Skeletal muscle tissue (tissue), 5 donors: ENCODE measurements around the gene OCRL. TPM values are rescaled to one million over a fixed set of nuclear protein-coding genes. Genes with fewer than 3 reads are reported as not detected.

ENCODE experiments used
- H3K27ac ChIP-seq: one replicate; pipeline ENCODE4 v1.7.0; 2013; ENCODE audit warnings: mild to moderate bottlenecking, low read depth, low read length, inconsistent platforms
- H3K27me3 ChIP-seq, 3 donors: one replicate each; pipeline ENCODE4 v1.7.0; 2013; ENCODE audit warnings: low read length in 3 of 3; ENCODE audit not compliant: control insufficient read depth in 3 of 3, insufficient read depth in 3 of 3
- H3K36me3 ChIP-seq, 3 donors: one replicate each; pipeline ENCODE4 v1.7.0; 2013; ENCODE audit warnings: low read length in 3 of 3; ENCODE audit not compliant: control insufficient read depth in 3 of 3, insufficient read depth in 3 of 3
- H3K4me1 ChIP-seq, 3 donors: one replicate each; pipeline ENCODE4 v1.7.0; 2013; ENCODE audit warnings: low read length in 3 of 3, mild to moderate bottlenecking in 3 of 3; ENCODE audit not compliant: control insufficient read depth in 3 of 3, insufficient read depth in 3 of 3
- H3K4me3 ChIP-seq, 3 donors: one replicate each; pipeline ENCODE4 v1.7.0; 2013; ENCODE audit warnings: low read length in 3 of 3
- H3K9ac ChIP-seq, 3 donors: one replicate each; pipeline ENCODE4 v1.7.0; 2013; ENCODE audit warnings: low read length in 3 of 3, mild to moderate bottlenecking in 3 of 3, moderate library complexity in 2 of 3, low read depth in 1 of 3
- H3K9me3 ChIP-seq, 3 donors: one replicate each; pipeline ENCODE4 v1.7.0; 2013; ENCODE audit warnings: low read length in 3 of 3; ENCODE audit not compliant: control insufficient read depth in 3 of 3
- small RNA-seq: library from RNA; depleted of rRNA; stranded (forward); fragments of <200 nt; gene quantifications from one replicate; pipeline ENCODE3, GENCODE V24; 2014
- total RNA-seq: library from RNA; depleted of rRNA; stranded (reverse); fragments of >200 nt; gene quantifications from one replicate; pipeline ENCODE4 v1.2.3, GENCODE V29; 2014
- donor health status: Osteomylitis.

Gene OCRL
- total RNA-seq, 1 donor from 2014 or later = 8.4 TPM

DNA sequence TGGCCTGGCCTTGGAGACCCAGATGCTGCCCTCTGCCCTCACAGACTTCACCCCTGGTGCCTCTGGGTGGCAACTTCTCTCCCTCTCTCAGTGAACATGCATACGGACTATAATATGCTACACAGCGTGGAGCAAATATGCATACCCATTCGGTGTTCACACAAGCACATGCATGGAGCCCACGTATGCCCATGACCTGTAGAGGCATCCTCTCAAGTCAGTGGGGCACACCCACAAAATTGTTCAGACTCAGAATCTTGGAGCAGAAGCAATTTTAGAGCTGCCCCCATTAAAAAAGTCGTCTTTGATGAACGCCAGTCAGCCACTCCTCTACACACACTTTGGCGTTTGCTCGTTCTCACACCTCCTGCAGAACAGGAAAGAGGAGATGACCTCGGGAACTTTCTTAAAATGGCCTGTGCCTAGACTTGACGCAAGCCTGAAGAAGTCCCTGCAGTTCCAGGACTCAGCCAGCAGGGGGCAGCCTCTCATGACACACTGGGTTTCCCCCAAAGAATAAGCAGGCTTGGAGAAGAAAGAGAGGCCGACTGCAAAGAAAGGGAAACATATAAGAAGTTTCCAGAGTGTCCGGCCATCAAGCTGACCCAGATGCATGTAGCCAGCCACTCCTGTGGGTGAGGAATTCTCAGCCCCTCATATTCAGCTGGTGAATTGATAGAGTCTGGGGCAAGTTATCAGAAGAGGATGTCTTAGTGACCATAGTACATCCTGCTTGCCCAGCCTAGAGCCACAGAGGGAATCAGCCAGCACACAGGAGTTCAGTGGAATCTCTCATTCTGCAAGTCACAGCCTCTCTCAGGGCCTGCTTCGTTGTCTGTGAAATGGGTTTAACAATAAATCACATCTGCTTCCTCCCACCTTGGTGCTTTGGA, 97.4 kb downstream of the OCRL start:
- H3K36me3 ChIP-seq = no peaks in the 10 kb centered on the region
- H3K9ac ChIP-seq = no peak overlapping the region
- no peaks in the 10 kb centered on the region for H3K9me3 ChIP-seq
- H3K27me3 ChIP-seq = no peaks in the 10 kb centered on the region
- H3K27ac ChIP-seq = no peak overlapping the region
- peaks cover 0 to 3% (median 0%) of the 10 kb centered on the region in 3 donors for H3K4me1 ChIP-seq
- H3K4me3 ChIP-seq = no peak overlapping the region

DNA sequence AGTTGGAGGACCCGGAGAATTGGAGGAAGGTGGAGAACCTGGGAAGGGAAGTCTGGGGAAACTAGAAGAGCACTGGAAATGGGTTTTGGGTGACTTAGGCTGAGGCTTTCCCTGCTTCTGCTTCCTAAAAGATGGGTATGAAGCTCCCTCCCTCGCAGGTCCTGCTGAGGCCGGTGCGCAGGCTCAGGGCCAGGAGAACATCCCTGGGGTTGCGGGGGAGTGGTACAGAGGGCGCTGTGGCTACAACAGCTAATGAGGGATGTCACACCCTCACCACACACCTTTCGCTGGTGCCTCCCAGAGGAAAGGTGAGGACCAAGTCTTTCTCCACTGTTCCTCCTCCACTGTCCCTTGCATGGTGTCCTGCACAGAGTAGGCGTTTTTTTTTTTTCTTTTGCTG, 98.9 kb downstream of the OCRL start:
- Histone ChIP-seq H3K27ac (no peak overlapping the region), H3K27me3 (no peaks in the 10 kb centered on the region), H3K4me1 (peaks cover 0 to 3% (median 0%) of the 10 kb centered on the region in 3 donors), H3K9me3 (no peaks in the 10 kb centered on the region), H3K9ac (no peak overlapping the region), H3K36me3 (no peaks in the 10 kb centered on the region), H3K4me3 (no peak overlapping the region)

DNA sequence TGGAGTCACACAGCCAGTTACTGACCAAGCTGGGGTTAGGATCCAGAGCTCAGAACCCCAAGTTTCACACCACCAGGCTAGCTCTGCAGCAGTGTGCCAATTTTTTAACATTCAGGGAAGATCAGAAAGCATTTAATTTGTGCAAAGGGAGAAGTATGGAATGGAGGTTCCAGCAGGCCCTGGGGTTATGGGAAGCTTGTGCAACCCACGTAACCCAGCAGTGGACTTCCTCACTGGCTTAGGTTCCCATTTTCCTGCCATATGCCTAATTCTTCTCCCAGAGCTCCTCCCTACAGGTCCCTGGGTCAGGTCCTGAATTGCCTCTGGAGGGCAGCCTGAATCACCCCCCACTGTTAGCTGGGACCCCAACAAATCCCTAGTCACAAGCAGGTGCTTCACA, 100.7 kb downstream of the OCRL start:
- Histone ChIP-seq H3K9me3 (no peaks in the 10 kb centered on the region), H3K9ac (no peak overlapping the region), H3K4me3 (no peak overlapping the region), H3K36me3 (no peaks in the 10 kb centered on the region), H3K4me1 (peaks cover 0 to 3% (median 0%) of the 10 kb centered on the region in 3 donors), H3K27me3 (no peaks in the 10 kb centered on the region), H3K27ac (no peak overlapping the region)

DNA sequence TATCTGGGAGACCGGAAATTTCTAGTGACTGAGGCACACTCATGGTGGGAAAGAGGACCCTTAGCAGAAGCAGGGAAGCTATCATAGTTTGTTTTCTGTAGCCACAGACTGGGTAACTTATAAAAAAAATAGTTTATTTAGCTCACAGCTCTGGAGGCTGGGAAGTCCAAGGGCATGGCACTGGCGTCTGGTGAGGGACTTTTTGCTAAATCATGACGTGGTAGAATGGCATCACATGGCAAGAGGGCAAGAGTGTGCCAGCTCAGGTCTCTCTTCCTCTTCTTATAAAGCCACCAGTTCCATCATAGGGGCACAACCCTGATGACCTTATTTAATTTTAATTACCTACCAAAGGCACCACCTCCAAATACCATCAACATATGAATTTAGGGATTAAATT, 101.4 kb downstream of the OCRL start:
- Histone ChIP-seq H3K27ac (no peak overlapping the region), H3K4me3 (no peak overlapping the region), H3K9me3 (no peaks in the 10 kb centered on the region), H3K4me1 (peaks cover 0 to 3% (median 0%) of the 10 kb centered on the region in 3 donors), H3K27me3 (no peaks in the 10 kb centered on the region), H3K9ac (no peak overlapping the region), H3K36me3 (no peaks in the 10 kb centered on the region)

DNA sequence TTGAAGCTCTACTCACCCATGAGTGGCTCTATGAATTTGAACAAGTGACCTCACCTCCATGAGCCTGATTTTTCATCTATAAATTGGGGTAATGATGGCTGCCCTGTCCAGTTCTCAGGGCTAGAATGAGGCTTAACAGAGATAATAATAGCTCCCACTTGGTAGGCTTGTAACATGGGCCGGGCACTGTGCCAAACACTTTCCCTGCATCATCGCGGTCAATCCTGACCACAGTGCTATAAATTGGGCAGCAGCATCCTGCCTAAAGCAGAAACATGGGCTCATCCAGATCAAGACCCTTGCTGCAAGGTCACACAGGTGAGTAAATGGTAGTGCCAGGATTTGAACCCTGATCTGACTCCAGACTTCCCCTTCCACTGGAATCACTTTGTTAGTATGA, 101.9 kb downstream of the OCRL start:
- Histone ChIP-seq H3K9ac (no peak overlapping the region), H3K4me3 (no peak overlapping the region), H3K27ac (no peak overlapping the region)

More for the DNA sequence above, 101.9 kb downstream of the OCRL start:
- Histone ChIP-seq H3K9me3 (no peaks in the 10 kb centered on the region), H3K36me3 (no peaks in the 10 kb centered on the region), H3K27me3 (no peaks in the 10 kb centered on the region), H3K4me1 (peaks cover 0 to 3% (median 0%) of the 10 kb centered on the region in 3 donors)

Small RNAs within 50 kb of the gene (small RNA-seq; reads per million reads assigned to genes)
- not detected for gene RF01169

Other genes with a start within 250 kb of the OCRL start
- gene SMARCA1, start 16.8 kb upstream of the OCRL start, total RNA-seq = 53.8 TPM
- 4.2 TPM for gene APLN, start 114.7 kb downstream of the OCRL start, total RNA-seq
- gene XPNPEP2, start 198.7 kb downstream of the OCRL start, total RNA-seq = 3.7 TPM
- 2.6 TPM for gene SASH3, start 239.7 kb downstream of the OCRL start, total RNA-seq